Tibial nerve (tissue), 4 donors: ENCODE results near the gene ABHD10.

Experiments
- EP300 ChIP-seq, 2 donors: sonication (generic); formaldehyde crosslinking; IDR thresholded peaks; one replicate each; pipeline ENCODE4 v1.6.1; 2017; ENCODE audit warnings: antibody characterized with exemption in 2 of 2, mild to moderate bottlenecking in 1 of 2
- POLR2A ChIP-seq, 2 donors: fragments of 450-650 bp; IDR thresholded peaks; one replicate each; pipeline ENCODE4 v1.6.1; 2017; ENCODE audit warnings: antibody characterized with exemption in 2 of 2, mild to moderate bottlenecking in 2 of 2, moderate library complexity in 2 of 2
- TF ChIP-seq, protein P1 (sequence below), 5 experiments: fragments of 200-600 bp in 3 of 5; fragments of 450-650 bp in 2 of 5; sonication (generic) in 3 of 5; IDR thresholded peaks; one replicate each; pipeline ENCODE4 v1.5.1; 2016 to 2019; ENCODE audit warnings: antibody characterized with exemption in 5 of 5, mild to moderate bottlenecking in 3 of 5, moderate library complexity in 2 of 5

DNA sequence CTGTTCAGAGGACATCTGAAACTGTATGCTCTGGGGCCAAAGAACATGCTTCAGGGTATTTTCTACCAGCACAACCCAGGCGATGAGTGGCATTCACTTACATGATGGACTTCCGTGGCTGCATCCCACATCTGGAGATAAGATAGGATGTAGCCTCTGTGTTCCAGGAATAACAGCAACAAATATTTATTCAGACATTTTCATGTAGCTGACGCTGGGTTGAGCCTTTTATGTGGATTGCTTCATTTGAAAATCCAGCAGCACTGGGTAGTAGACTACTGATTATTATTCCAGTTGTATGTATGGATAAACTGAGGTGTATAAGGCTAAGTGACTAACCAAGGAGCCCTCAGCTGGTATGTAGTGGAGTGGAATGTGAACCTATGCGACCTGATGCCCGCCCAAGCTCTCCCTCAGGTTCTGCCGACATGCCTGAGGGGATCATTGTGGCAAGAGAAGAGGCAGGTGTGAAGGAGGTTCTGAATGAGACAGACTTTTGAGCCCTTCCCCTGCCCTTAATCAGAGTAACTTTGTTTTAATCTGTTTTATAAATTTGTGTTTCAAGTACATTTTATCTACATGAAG is 25.9 kb upstream of the ABHD10 start:
- TF ChIP-seq EP300 (IDR thresholded peaks at IDR 0.05) (no peak), POLR2A (IDR thresholded peaks at IDR 0.05) (no peak)
- TF ChIP-seq, protein P1, sequence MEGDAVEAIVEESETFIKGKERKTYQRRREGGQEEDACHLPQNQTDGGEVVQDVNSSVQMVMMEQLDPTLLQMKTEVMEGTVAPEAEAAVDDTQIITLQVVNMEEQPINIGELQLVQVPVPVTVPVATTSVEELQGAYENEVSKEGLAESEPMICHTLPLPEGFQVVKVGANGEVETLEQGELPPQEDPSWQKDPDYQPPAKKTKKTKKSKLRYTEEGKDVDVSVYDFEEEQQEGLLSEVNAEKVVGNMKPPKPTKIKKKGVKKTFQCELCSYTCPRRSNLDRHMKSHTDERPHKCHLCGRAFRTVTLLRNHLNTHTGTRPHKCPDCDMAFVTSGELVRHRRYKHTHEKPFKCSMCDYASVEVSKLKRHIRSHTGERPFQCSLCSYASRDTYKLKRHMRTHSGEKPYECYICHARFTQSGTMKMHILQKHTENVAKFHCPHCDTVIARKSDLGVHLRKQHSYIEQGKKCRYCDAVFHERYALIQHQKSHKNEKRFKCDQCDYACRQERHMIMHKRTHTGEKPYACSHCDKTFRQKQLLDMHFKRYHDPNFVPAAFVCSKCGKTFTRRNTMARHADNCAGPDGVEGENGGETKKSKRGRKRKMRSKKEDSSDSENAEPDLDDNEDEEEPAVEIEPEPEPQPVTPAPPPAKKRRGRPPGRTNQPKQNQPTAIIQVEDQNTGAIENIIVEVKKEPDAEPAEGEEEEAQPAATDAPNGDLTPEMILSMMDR (IDR thresholded peaks at IDR 0.05), result no peak
